NCI-H2081 treated with DMSO at 0.1 percent for 48 hours (cell line): ENCODE results near the gene IQCF6.
"Not testable (repeated sequence)": the region's sequence is repeated elsewhere in the genome, so short reads cannot be mapped to it uniquely, and the experiment has no call there.

ENCODE experiments used
- DNase-seq: peaks from one replicate; lab custom pipeline; 2025; lab: John Stamatoyannopoulos, UW

IQCF6 gene

DNA sequence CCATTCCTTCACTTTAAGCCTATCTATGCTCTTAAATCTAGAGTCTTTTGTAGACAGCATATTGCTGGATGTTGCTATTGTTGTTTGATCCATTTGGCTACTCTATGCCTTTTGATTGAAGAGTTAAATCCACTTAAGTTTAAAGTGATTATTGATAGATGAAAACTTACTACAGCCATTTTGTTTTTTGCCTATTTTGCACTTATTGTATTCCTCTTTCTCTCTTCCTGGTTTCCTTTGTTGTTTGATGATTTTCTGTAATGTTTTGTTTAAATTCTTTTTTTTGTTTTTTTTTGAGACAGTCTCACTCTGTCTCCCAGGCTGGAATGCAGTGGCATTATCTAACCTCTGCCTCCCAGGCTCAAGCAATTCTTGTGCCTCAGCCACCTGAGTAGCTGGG is 19.8 kb downstream of the IQCF6 start:
- DNase-seq = no peak

GRCh38 chr3:51753763-51754750 is 25.0 kb downstream of the IQCF6 start:
- DNase-seq = not testable (repeated sequence)

DNA sequence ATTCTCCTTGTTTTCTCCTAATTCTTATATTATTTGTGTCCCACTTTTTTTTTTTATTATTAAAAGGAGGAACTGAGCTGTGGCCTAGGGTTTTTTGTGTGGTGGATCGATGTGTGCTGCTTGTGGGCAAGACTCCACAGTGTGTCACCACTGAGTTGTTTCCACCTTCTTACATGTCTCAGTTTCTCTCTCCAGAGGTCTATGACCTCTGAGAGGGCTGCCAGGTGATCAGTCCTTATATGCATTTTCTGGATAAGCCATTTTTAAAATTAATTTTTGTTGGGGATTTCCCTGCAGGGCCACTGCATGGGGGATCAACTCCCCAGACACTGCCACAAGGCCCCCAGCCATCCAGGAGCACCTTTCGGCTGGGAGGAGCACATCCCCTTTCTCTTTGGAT is 27.8 kb downstream of the IQCF6 start:
- DNase-seq = no peak

GRCh38 chr3:51750878-51751277 is 28.2 kb downstream of the IQCF6 start:
- DNase-seq = no peak

DNA sequence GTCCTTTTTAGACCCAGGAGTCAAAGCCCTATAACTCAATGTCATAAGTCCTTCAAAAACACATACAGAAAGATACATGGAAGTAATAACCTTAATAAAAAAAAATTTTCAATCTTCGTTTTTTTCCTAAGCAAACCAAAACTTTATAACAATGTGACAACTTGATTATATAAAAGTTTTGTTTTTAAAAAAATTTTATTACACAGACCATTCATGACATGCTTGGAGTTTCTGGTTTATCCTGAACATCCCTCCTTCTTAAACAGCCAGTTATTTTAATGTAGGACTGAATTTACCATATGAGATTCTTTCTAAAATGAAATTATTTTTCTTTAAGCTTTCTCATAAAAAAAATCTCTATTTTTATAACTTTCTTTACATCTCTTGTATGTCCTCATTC is 30.7 kb downstream of the IQCF6 start:
- no peak for DNase-seq

DNA sequence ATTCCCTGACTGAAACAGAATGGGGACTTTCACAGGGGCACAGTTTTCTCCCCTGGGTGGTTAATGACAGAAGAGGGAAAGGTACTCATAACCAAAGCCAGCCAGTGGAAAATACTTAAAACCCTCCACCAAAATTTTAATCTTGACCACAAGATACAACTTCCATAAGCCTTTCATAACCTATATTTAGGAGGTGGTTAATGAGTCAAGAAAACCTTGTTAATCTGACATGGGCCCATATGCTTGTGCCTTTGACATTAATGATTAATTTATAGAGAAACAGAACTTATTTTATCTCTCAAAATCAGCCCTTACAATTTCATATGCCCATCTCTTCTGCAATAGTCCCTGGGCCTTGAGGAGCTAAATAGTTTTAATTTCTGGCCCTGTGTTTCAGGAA is 31.2 kb downstream of the IQCF6 start:
- no peak for DNase-seq

DNA sequence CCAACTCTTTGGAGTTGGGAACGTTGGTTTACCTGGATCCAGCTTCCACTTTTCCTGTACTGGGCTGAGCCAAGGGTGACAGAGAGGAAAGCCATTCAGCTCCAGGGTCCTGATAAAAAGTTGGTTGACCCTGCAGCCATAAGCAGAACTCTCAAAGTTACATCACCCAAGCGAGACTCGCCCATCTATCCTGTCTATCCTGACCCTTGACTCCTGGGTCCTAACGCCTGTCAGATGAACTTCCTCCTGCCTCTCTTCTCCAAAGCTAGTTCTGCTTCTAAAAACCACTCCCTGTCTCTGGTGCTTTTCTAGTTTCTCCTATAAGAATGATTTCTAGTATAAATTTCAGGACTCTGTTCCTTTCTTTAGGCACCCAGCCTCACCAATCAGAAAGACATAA is 36.1 kb downstream of the IQCF6 start:
- not testable (repeated sequence) for DNase-seq

DNA sequence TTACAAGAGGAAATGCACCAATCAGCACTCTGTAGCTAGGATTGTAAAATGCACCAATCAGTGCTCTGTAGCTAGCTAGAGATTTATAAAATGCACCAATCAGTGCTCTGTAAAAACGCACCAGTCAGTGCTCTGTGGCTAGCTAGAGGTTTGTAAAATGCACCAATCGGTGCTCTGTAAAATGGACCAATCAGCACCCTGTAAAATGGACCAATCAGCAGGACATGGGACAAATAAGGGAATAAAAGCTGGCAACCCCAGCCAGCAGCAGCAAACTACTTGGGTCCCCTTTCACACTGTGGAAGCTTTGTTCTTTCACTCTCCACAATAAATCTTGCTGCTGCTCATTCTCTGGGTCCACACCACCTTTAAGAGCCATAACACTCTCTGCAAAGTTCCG is 36.7 kb downstream of the IQCF6 start:
- DNase-seq = not testable (repeated sequence)

- no peak for DNase-seq
These were observed 39.9 kb downstream of the IQCF6 start for GRCh38 chr3:51739110-51739509.

DNA sequence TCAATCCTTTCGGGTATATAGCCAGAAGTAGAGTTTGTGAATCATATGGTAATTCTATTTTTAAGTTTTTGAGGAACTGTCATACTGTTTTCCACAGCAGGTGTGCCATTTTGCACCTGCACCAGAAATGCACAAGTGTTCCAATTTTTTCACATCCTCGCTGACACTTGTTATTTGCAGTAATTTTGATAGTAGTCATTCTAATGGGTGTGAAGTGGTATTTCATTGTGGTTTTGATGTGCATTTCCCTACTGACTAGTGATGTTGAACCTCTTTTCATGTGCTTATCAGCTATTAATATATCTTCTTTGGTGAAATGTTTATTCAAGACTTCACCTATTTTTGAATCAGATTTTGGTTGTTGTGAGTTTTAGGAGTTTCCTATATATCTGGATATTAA is 43.1 kb downstream of the IQCF6 start:
- no peak for DNase-seq

DNA sequence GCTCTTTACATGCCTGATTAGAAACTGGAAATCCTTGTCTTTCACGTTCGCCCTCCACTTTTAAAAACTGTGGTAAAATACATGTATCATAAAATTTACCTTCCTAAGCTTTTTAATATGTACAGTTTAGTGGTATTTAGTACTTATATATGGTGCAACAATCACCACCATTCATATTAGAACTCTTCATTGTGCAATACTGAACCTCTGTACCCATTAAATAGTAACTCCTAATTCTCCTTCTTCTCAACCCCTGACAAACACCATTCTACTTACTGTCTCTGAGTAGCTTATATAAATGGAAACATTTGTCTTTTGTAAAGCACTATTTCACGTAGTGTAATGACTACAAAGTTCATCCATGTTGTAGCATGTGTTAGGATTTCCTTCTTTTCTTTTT is 44.0 kb downstream of the IQCF6 start:
- DNase-seq = no peak

DNA sequence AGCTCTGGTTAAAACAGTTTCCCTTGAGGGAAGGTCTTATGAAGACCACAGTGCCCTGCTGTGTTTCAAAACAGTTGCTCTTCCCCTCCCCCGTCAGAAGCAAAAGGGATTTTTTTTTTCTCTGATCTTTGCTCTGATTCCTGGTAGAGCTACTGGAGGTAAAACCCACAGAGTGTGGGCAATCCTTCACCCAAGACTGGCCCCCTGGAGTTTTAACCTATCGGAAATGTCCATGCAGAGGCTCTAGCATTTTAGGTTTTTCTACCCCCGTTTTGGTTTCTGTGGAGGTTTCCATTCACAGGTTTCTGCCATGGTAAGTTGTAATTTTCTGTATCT is 44.5 kb downstream of the IQCF6 start:
- no peak for DNase-seq

- DNase-seq = no peak
These were observed 45.0 kb downstream of the IQCF6 start for GRCh38 chr3:51733859-51734571.

DNA sequence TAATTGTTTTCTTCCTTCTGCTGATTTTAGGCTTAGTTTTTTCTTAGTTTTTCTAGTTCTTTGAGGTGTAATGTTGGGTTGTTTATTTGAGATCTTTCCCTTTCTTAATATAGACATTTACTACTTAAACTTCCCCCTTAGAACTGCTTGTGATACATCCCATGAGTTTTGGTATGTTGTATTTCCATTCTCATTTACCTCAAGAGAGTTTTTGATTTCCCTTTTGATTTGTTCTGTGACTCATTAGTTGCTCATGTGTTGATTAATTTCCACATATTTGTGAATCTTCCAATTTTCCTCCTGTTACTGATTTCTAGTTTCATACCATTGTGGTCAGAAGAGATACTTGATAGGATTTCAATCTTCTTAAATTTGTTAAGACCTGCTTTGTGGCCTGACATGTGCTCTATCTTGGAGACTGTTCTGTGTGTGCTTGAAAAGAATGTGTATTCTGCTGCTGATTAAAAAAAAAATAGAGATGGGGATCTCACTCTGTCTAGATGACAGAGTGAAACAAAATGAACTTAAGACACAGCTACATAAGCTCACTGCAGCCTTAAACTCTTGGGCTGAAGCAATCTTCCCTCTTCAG is 49.9 kb downstream of the IQCF6 start:
- DNase-seq = no peak
